Measurements from ENCODE around the gene BLM. TPM values are rescaled to one million over a fixed set of nuclear protein-coding genes. Genes with fewer than 3 reads are reported as not detected.

The BLM gene
- total and polyA plus RNA-seq, 2 of the 4 experiments (the other 2 are of a cell fraction), result 2.5 to 6.5 TPM

GRCh38 chr15:90691369-90691768, 25.8 kb upstream of the BLM start:
- Histone ChIP-seq H2AK5ac (ENCODE audit: low read depth, low read length) (no peak overlapping the region), H3K9me3 (ENCODE audit: control insufficient read depth, insufficient read depth, low read length) (no peaks in the 10 kb centered on the region), H3K27me3 (ENCODE audit: control insufficient read depth, insufficient read depth, low read length) (no peaks in the 10 kb centered on the region), H4K20me1 (ENCODE audit: insufficient read depth, low read length) (no peaks in the 10 kb centered on the region), H3K18ac (ENCODE audit: low read depth, low read length) (no peak overlapping the region), H2AFZ (replicated peaks; ENCODE audit: low read length, poor library complexity) (no peak overlapping the region), H3K56ac (ENCODE audit: extremely low read depth, insufficient read depth, low read length) (no peak overlapping the region), H2AK9ac (replicated peaks; ENCODE audit: low read depth, low read length, poor library complexity) (no peak overlapping the region), H3K4me1 (ENCODE audit: control insufficient read depth, insufficient read depth, low read length) (no peaks in the 10 kb centered on the region; the same call in 1 of the 2 replicates), H3K9ac (ENCODE audit: low read depth, low read length) (no peak overlapping the region), H3K9me1 (ENCODE audit: insufficient read depth, low read length) (no peaks in the 10 kb centered on the region), H3K23ac (ENCODE audit: low read depth, low read length) (no peak overlapping the region), H2BK20ac (ENCODE audit: low read depth, low read length) (no peak overlapping the region), H3K14ac (replicated peaks; ENCODE audit: low read depth, low read length) (no peak overlapping the region), H2BK15ac (ENCODE audit: low read depth, low read length) (no peak overlapping the region), H3K79me1 (ENCODE audit: low read depth in 1 of 2, low read length in 2 of 2) (no peaks in the 10 kb centered on the region), H4K8ac (ENCODE audit: low read depth in 2 of 2, low read length in 2 of 2) (no peak overlapping the region), H3K4me2 (ENCODE audit: low read depth, low read length) (no peak overlapping the region), H3K27ac (ENCODE audit: insufficient read depth, low read length) (no peak overlapping the region), H4K5ac (ENCODE audit: low read depth, low read length) (no peak overlapping the region), H4K91ac (ENCODE audit: insufficient read depth, low read depth, low read length) (no peak overlapping the region), H3K4me3 (ENCODE audit: insufficient read depth, low read depth, low read length) (no peak overlapping the region), H3K4ac (ENCODE audit: low read depth, low read length) (no peak overlapping the region), H3K36me3 (ENCODE audit: control insufficient read depth, insufficient read depth, low read length) (no peaks in the 10 kb centered on the region), H2BK5ac (ENCODE audit: low read depth, low read length, poor library complexity, severe bottlenecking) (no peak overlapping the region), H2BK120ac (ENCODE audit: low read depth, low read length) (no peak overlapping the region; the same call in 1 of the 2 replicates)
- DNase-seq (no peak), ATAC-seq (ENCODE audit: low read depth) (no peak)
- dilution Hi-C loops (cut with HindIII; ENCODE audit: low sequenced_read_pairs, unreplicated experiment) (no loop called here), in situ Hi-C loops (cut with MboI; ENCODE audit: low sequenced_read_pairs) (loop anchor here (10.0 kb wide), 1 partner anchor 47 kb away; no protein-coding TSS in a partner anchor), intact Hi-C loops (cut with micrococcal nuclease) (loop anchor here (5.0 kb wide), 2 partner anchors 194 to 369 kb away; no protein-coding TSS in a partner anchor)
- WGBS, 2 experiments (ENCODE audit: extremely low coverage in 2 of 2, insufficient read length in 1 of 2), result 100% methylated on average over 1 of the region's 4 CpGs; no CpG with 5 or more reads in 1 of the 2 experiments
- ChIA-PET CTCF (interaction anchor here (0.8 to 1.4 kb wide), 2 partner anchors 9 to 43 kb away, joined by 4 to 5 read pairs; no protein-coding TSS in a partner anchor), POLR2A (ENCODE audit: unreplicated experiment) (no interaction called here)
- TF ChIP-seq RFX5 (IDR thresholded peaks at IDR 0.05; ENCODE audit: low read depth, low read length), result no peak
- TF ChIP-seq, protein P1, sequence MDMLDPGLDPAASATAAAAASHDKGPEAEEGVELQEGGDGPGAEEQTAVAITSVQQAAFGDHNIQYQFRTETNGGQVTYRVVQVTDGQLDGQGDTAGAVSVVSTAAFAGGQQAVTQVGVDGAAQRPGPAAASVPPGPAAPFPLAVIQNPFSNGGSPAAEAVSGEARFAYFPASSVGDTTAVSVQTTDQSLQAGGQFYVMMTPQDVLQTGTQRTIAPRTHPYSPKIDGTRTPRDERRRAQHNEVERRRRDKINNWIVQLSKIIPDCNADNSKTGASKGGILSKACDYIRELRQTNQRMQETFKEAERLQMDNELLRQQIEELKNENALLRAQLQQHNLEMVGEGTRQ (IDR thresholded peaks at IDR 0.05; ENCODE audit: low read depth, low read length), result no peak
- TF ChIP-seq SMC3 (IDR thresholded peaks at IDR 0.05; ENCODE audit: low read depth, low read length), result no peak
- TF ChIP-seq, protein P2, sequence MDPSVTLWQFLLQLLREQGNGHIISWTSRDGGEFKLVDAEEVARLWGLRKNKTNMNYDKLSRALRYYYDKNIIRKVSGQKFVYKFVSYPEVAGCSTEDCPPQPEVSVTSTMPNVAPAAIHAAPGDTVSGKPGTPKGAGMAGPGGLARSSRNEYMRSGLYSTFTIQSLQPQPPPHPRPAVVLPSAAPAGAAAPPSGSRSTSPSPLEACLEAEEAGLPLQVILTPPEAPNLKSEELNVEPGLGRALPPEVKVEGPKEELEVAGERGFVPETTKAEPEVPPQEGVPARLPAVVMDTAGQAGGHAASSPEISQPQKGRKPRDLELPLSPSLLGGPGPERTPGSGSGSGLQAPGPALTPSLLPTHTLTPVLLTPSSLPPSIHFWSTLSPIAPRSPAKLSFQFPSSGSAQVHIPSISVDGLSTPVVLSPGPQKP (IDR thresholded peaks at IDR 0.05; ENCODE audit: borderline replicate concordance, low read depth, low read length), result no peak
- no peak for TF ChIP-seq NFE2L2 (IDR thresholded peaks at IDR 0.05; ENCODE audit: low read depth, low read length)
- TF ChIP-seq BHLHE40 (IDR thresholded peaks at IDR 0.05; ENCODE audit: low read depth, low read length), result no peak
- TF ChIP-seq RCOR1 (IDR thresholded peaks at IDR 0.05; ENCODE audit: insufficient replicate concordance, low read length), result no peak
- no peak for TF ChIP-seq CHD1 (IDR thresholded peaks at IDR 0.05; ENCODE audit: low read depth, low read length)
- no TSS peak for BruUV-seq (replicated peaks)
